Panc1 (cell line): Measurements from ENCODE around the gene TTC27. TPM values are rescaled to one million over a fixed set of nuclear protein-coding genes. Genes with fewer than 3 reads are reported as not detected.

Source experiments
- ATAC-seq: fragments of 200-7000 bp; cut with Tn5 transposase; 2 replicates; pipeline ENCODE4 v1.9.1; 2020; ENCODE audit warnings: mild to moderate bottlenecking, moderate library complexity
- BruUV-seq: library from RNA; stranded (reverse); fragments of 400-500 nt; replicated peaks from 2 replicates; lab custom pipeline; 2021; lab: Mats Ljungman, UMichigan
- CTCF ChIA-PET: fragments of 300-600 bp; sonication (Branson Sonifier 250); formaldehyde crosslinking; loops from one replicate; lab custom pipeline; 2022; ENCODE audit warnings: antibody characterized with exemption; lab: Charles Lee
- POLR2A ChIA-PET: fragments of 300-600 bp; sonication (Branson Sonifier 250); formaldehyde crosslinking; loops from one replicate; lab custom pipeline; 2022; ENCODE audit warnings: antibody characterized with exemption; lab: Charles Lee
- DNase-seq: peaks from one replicate; pipeline ENCODE4 v3.0.0-alpha.2; 2010; ENCODE audit warnings: low read depth, low spot score
- H3K27ac ChIP-seq: 2 replicates; pipeline ENCODE4 v1.5.1; 2011; ENCODE audit warnings: mild to moderate bottlenecking, low read length, inconsistent platforms
- H3K27me3 ChIP-seq: fragments of 200-500 bp; sonication (Bioruptor generic); 2 replicates; pipeline ENCODE4 v1.6.0; 2014; ENCODE audit warnings: low read length, inconsistent platforms; ENCODE audit not compliant: control insufficient read depth, insufficient read depth
- H3K36me3 ChIP-seq: fragments of 200-500 bp; sonication (Bioruptor generic); 2 replicates; pipeline ENCODE4 v1.5.1; 2014; ENCODE audit warnings: inconsistent platforms, mild to moderate bottlenecking, low read length, moderate library complexity; ENCODE audit not compliant: control insufficient read depth, insufficient read depth
- H3K4me1 ChIP-seq: 2 replicates; pipeline ENCODE4 v1.5.1; 2011; ENCODE audit warnings: inconsistent platforms, mild to moderate bottlenecking, low read length, moderate library complexity; ENCODE audit not compliant: control insufficient read depth, insufficient read depth
- H3K4me3 ChIP-seq, 2 experiments: 2 replicates each; pipeline ENCODE4 v1.5.1; 2011 to 2012; ENCODE audit warnings: low read depth in 2 of 2, low read length in 2 of 2, mild to moderate bottlenecking in 2 of 2, inconsistent platforms in 1 of 2, moderate library complexity in 1 of 2
- H3K9me3 ChIP-seq: fragments of 200-500 bp; sonication (Bioruptor generic); 2 replicates; pipeline ENCODE4 v1.5.1; 2014; ENCODE audit warnings: low read depth, mild to moderate bottlenecking, inconsistent platforms, low read length, moderate library complexity; ENCODE audit not compliant: control insufficient read depth, insufficient read depth
- CTCF ChIP-seq: fragments of 450-650 bp; IDR thresholded peaks from 2 replicates; pipeline ENCODE4 v1.5.1; 2017; ENCODE audit warnings: mild to moderate bottlenecking
- POLR2AphosphoS5 ChIP-seq: IDR thresholded peaks from 2 replicates; pipeline ENCODE4 v1.6.1; 2012; ENCODE audit warnings: mild to moderate bottlenecking, low read depth, low read length, moderate library complexity
- SIN3A ChIP-seq: IDR thresholded peaks from 2 replicates; pipeline ENCODE4 v1.6.1; 2012; ENCODE audit warnings: low read depth, mild to moderate bottlenecking, low read length, moderate library complexity, borderline replicate concordance; ENCODE audit not compliant: insufficient read depth
- TCF7L2 ChIP-seq: IDR thresholded peaks from 2 replicates; pipeline ENCODE4 v1.6.1; 2011; ENCODE audit warnings: mild to moderate bottlenecking, low read depth, low read length, inconsistent platforms
- in situ Hi-C: cut with HindIII; loops from 2 replicates; pipeline ENCODE4 v1.10.0; 2016; ENCODE audit warnings: low sequenced_read_pairs, low pct_unique_long_range_greater_than_20kb
- intact Hi-C: fragments of 100-400 bp; cut with micrococcal nuclease; formaldehyde crosslinking; loops from one replicate; pipeline ENCODE4 v1.10.0; 2022; ENCODE audit not compliant: unreplicated experiment
- total RNA-seq: library from RNA; stranded (reverse); gene quantifications from one replicate; pipeline ENCODE4 v1.2.1, GENCODE V29; 2021; ENCODE audit not compliant: unreplicated experiment
- TF ChIP-seq, protein P1 (sequence below), 2 experiments: IDR thresholded peaks; 2 replicates each; pipeline ENCODE4 v1.6.1; 2011 to 2012; ENCODE audit warnings: low read depth in 2 of 2, control low read depth in 1 of 2, low read length in 1 of 2, mild to moderate bottlenecking in 1 of 2, moderate library complexity in 1 of 2; ENCODE audit not compliant: insufficient read depth in 1 of 2

TTC27 gene
- total RNA-seq, 1 experiment from 2014 or later = 24.7 TPM

DNA sequence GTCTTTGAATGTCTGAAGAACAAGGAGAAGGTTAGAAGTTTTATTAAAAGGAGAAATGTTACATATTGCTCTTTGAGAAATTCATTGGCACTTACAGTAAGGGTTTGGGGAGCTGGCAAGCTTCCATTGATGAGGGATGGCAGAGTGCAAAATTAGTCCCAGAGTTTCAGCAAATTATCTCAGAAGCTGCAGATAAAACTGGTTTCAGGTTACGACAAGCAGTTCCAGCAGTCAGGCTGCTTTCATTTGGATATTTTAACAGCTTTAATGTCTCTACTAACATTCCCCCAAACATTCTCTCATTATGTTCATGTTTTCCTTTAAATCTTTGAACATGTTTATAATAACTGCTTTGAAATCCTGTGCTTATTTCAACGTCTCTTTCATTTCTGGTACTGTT lies 153.1 kb downstream of the TTC27 start:
- no peak overlapping the region for H3K27ac ChIP-seq
- intact Hi-C loops = no loop called here
- ATAC-seq (no peak), DNase-seq (no peak)
- H3K36me3 ChIP-seq = peaks cover 6% of the 10 kb centered on the region; the same call in 1 of the 2 replicates
- no peaks in the 10 kb centered on the region for H3K4me1 ChIP-seq
- no peak for TF ChIP-seq POLR2AphosphoS5
- TF ChIP-seq, protein P1, sequence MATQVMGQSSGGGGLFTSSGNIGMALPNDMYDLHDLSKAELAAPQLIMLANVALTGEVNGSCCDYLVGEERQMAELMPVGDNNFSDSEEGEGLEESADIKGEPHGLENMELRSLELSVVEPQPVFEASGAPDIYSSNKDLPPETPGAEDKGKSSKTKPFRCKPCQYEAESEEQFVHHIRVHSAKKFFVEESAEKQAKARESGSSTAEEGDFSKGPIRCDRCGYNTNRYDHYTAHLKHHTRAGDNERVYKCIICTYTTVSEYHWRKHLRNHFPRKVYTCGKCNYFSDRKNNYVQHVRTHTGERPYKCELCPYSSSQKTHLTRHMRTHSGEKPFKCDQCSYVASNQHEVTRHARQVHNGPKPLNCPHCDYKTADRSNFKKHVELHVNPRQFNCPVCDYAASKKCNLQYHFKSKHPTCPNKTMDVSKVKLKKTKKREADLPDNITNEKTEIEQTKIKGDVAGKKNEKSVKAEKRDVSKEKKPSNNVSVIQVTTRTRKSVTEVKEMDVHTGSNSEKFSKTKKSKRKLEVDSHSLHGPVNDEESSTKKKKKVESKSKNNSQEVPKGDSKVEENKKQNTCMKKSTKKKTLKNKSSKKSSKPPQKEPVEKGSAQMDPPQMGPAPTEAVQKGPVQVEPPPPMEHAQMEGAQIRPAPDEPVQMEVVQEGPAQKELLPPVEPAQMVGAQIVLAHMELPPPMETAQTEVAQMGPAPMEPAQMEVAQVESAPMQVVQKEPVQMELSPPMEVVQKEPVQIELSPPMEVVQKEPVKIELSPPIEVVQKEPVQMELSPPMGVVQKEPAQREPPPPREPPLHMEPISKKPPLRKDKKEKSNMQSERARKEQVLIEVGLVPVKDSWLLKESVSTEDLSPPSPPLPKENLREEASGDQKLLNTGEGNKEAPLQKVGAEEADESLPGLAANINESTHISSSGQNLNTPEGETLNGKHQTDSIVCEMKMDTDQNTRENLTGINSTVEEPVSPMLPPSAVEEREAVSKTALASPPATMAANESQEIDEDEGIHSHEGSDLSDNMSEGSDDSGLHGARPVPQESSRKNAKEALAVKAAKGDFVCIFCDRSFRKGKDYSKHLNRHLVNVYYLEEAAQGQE (IDR thresholded peaks at IDR 0.05; ENCODE audit: insufficient read depth in 1 of 2, low read depth in 2 of 2, low read length in 1 of 2) = no peak
- no peak for TF ChIP-seq TCF7L2
- TF ChIP-seq SIN3A = no peak
- no peak for TF ChIP-seq CTCF
- no peak overlapping the region for H3K4me3 ChIP-seq
- BruUV-seq = no TSS peak
- no peaks in the 10 kb centered on the region for H3K27me3 ChIP-seq
- ChIA-PET CTCF (no interaction called here), POLR2A (interaction anchor here (0.7 kb wide), 1 partner anchor 71 kb away, joined by 3 read pairs; no protein-coding TSS in a partner anchor)
- in situ Hi-C loops = no loop called here
- H3K9me3 ChIP-seq = peaks cover 12% of the 10 kb centered on the region; the same call in 1 of the 2 replicates

GRCh38 chr2:32783469-32783868 lies 155.6 kb downstream of the TTC27 start:
- Histone ChIP-seq H3K4me3 (no peak overlapping the region), H3K9me3 (peaks cover 12% of the 10 kb centered on the region; the same call in 1 of the 2 replicates), H3K36me3 (peaks cover 6% of the 10 kb centered on the region; the same call in 1 of the 2 replicates), H3K27me3 (no peaks in the 10 kb centered on the region), H3K4me1 (no peaks in the 10 kb centered on the region), H3K27ac (no peak overlapping the region)
- no peak for ATAC-seq
- DNase-seq = no peak
- in situ Hi-C loops (no loop called here), intact Hi-C loops (no loop called here)
- BruUV-seq = no TSS peak
- ChIA-PET POLR2A (no interaction called here), CTCF (no interaction called here)
- TF ChIP-seq SIN3A = no peak
- no peak for TF ChIP-seq POLR2AphosphoS5
- TF ChIP-seq TCF7L2 = no peak
- TF ChIP-seq, protein P1 (IDR thresholded peaks at IDR 0.05; ENCODE audit: insufficient read depth in 1 of 2, low read depth in 2 of 2, low read length in 1 of 2) = no peak
- no peak for TF ChIP-seq CTCF
